ENCODE measurements around the gene IL10RA.

Gene IL10RA

GRCh38 chr11:118008271-118008911 is 22.2 kb downstream of the IL10RA start:
- DNase-seq: no peak

GRCh38 chr11:118009864-118010737 is 23.9 kb downstream of the IL10RA start:
- no peak for DNase-seq

DNA sequence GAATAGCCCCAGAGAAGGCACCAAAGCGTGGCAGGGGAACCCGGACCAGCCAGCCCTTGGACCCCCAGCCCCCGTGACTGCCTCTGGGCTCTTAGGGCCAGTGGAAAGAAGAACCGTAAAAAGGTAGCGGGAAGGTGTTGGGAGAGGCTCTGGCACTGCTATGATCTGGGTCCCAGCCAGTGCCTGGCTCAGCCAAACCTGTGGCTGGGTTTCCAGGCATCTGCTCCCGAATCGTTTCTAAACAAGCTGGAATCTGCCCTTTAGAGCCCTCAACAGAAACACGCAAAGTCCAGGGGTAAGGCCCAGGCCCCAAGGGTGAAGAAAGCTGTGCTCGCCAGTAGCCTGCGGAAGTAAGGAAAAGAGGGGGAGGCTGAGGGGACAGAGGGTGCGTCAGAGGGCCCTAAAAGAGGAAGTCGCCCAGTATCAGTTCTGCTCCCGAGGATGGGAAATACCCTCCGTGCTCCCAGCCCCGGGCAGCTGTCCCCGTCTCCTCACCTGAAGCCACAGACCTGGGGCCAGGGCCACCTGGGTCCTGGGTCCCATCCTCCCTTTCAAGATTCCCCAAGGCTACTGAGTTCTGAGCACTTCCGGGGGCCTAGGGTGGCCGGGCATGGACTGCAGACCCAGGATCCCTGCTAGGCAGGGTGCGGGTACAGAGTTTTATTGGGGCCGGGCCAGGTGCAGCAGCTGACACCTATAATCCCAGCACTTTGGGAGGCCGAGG is 24.7 kb downstream of the IL10RA start:
- DNase-seq: no peak

- DNase-seq: no peak
These were observed 26.0 kb downstream of the IL10RA start for GRCh38 chr11:118012083-118012669.

GRCh38 chr11:118014022-118014421 is 27.8 kb downstream of the IL10RA start:
- no peak for DNase-seq

GRCh38 chr11:118015385-118015841 is 29.2 kb downstream of the IL10RA start:
- DNase-seq: no peak

DNA sequence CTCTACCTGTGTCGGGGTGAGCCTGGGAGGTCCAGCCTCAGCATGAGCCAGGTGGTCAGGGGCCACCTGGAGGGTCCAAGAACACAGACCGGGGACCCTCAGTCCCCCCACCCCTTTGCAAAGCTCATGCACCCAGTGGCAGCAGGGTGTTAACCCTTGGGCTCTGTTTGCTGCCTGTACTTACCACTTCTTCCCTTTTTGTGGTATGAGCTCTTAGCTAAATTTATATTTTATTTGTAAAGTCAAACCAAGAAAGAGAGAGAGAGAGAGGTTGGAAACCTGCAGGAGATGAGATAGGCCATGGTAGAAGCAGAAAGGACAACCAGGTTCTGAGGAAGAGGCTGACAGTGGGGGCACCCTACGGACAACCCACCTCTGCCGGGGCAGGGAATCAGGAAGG is 29.9 kb downstream of the IL10RA start:
- no peak for DNase-seq

DNA sequence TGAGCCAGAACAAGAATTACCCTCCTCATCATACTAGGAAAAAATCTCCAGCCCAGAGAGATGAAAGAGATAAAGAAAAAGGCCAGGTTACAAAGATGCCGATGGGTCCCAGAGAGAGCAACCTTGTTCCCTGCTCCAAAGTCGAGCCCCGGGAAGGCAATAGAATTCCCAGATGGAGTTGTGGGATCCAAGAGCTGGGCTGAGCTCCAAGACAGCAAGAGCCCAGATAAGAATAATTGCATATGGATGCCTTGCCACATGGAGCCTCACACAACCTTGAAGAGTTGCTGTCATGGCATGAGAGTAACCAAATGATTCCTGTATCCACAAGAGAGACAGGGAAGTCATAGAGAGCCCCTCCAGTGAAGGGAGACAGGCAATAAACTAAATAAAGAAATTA is 30.9 kb downstream of the IL10RA start:
- no peak for DNase-seq

DNA sequence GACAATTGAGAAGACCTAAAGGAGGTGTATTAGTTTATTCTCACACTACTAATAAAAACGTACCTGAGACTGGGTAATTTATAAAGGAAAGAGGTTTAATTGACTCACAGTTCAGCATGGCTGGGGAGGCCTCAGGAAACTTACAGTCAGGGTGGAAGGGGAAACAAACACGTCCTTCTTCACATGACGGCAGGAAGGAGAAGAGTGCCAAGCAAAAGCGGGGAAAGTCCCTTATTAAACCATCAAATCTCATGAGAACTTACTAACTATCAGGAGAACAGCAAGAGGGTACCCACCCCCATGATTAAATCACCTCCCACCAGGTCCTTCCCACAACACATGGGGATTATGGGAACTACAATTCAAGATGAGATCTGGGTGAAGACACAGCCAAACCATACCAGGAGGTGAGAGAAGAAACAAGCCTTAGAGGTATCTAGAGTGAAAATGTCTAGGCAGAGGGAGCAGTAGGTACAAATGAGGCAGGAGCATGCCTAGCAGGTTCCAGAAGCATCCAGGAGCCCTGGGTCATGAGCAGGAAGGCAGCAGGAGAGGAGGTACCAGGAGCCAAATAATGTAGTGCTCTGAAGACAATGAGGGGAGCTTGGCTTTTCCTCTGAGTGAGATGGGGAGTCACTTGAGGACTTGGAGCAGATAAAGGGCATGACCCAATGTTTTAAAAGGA is 31.6 kb downstream of the IL10RA start:
- no peak for DNase-seq

DNA sequence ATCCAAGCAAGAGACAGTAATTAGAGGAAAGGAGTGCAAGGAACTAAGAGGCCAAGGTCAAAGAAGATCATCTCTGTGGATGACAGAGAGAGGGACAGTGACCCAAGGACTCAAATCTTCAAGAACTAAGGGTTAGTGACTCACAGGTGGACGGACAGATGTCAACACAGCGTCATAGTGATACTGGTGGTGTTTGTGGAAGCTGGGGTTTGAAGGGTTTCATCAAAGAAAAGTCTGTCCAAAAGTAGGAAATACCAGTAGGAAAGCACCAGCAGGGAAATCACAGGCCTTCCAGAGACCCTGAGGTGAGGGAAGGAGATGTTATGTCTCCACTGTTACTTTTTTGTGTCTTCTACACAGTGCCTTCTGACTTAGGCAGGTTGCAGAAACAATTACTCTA is 32.2 kb downstream of the IL10RA start:
- no peak for DNase-seq

- no peak for DNase-seq
These were observed 35.0 kb downstream of the IL10RA start for GRCh38 chr11:118021146-118021545.

DNA sequence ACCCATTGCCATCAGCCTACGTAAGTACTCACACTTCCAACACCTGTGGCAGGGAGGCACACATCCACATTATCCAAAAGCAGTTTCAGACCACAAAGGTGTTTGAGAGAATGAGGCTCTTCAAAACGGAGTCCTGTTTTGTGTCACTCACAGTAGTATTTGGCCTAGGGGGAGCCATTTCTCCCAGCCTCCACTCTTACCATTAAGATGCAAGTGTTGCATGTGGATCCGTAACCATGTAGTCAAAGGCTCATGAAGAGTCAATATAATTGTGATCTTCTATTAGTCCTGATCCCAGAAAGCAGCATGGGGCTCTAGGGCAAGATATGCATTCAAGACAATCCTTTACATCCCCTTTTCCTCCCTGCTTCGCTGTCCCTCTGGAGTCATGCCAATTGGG is 41.5 kb downstream of the IL10RA start:
- DNase-seq: no peak

GRCh38 chr11:118028626-118029025 is 42.4 kb downstream of the IL10RA start:
- DNase-seq: no peak

GRCh38 chr11:118033443-118033842 is 47.2 kb downstream of the IL10RA start:
- DNase-seq: no peak

DNA sequence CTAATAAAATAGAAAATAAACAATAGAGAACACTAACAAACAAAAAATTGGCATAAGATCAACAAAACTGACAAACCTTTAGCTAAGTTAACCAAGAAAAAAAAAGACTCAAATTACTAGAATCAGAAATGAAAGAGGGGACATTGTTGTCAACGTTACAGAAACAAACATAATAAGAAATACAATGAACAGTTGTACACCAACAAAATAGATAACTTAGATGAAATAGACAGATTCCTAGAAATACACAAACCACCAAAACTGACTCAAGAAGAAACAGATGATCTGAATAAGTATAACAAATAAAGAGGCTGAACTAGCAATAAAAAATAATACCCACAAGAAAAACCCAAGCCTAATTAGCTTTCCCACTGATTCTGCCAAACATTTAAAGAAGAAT is 55.9 kb downstream of the IL10RA start:
- DNase-seq: no peak

DNA sequence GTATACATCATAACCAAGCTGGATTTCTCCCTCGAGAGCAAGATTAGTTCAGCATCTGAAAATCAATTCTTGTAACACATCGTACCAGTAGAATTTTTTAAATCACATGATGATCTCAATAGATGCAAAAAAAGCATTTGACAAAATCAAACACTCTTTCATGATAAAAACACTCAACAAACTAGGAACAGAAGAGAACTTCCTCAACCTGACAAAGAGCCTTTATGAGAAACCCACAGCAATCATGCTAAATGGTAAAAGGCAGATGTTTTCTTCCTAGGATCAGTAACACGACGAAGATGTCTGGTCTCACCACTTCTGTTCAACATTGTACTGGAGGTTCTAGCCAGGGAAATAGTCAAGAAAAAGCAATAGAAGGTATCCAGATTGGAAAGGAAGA is 56.6 kb downstream of the IL10RA start:
- no peak for DNase-seq

- no peak for DNase-seq
These were observed 59.0 kb downstream of the IL10RA start for GRCh38 chr11:118045191-118045590.

GRCh38 chr11:118046051-118046963 is 60.1 kb downstream of the IL10RA start:
- no peak for DNase-seq

DNA sequence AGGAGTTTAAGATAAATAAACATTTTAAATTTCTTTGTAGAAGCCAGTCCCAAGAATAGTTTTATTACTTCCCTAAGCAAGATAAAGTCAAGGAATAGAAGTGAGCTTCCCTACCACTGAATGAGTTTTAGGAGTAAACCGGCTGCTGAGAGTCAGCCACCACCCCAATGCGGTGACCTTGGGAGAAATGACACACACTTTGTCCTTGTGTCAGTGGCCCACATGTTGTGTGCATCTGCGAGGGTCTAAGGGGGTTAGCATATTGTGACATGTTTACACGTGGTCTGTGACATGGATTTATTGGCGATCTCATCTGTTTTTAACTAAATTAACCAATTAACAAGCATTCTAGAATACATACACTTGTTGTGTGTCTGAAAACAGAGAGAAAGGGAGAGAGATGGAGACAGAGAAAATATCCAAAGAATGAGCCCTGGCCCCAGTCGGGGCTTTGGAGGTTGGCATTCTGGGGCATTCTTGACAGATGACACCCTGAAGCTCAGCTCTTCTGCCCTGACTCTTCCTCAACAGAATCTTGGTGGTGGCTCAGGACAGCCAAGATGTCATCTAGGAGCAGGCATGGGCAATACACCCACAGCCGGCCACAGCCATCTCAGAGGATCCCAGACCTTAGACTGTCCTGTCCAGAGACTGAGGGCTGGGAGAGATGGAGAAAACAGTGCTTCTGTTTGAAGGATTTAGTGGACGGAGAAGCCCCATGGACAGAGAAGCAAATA is 60.9 kb downstream of the IL10RA start:
- DNase-seq: no peak

GRCh38 chr11:118047749-118048148 is 61.6 kb downstream of the IL10RA start:
- DNase-seq: no peak

Measured in right forelimb (tissue), 1 donor.